ENCODE data around the gene SUPT16H.

- TF ChIP-seq CTCF (IDR thresholded peaks at IDR 0.05) (no peak), POLR2A (IDR thresholded peaks at IDR 0.05) (no peak)
These were observed 31.2 kb downstream of the SUPT16H start for GRCh38 chr14:21352587-21352986.

Measured in esophagus squamous epithelium (tissue), 4 donors.